ENCODE data around the gene HIVEP1. TPM values are rescaled to one million over a fixed set of nuclear protein-coding genes. Genes with fewer than 3 reads are reported as not detected.

Gene HIVEP1
- total RNA-seq, 3 donors from 2014 or later (not counting 1 experiment from before 2014, with no cell fraction given), result 26.3 to 37.9 (median 28.4) TPM

DNA sequence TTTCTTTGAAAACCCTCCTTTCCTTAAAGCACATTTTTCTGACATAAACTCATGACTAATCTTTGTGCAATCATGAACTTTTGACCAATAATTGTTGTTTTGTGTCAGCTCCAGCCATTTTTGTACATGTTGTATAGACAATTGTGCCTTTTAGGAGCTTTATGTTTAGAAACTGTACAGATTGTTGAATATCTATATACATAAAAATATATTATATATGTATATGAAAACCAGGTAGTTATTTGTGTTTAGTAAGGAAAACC, 152.3 kb downstream of the HIVEP1 start:
- Mint-ChIP-seq H3K4me1 (peaks cover 15 to 17% of the 10 kb centered on the region in 2 donors), H3K4me3 (no peak overlapping the region), H3K27me3 (ENCODE audit: low read depth in 2 of 2) (no peaks in the 10 kb centered on the region), H3K9me3 (no peaks in the 10 kb centered on the region), H3K36me3 (no peaks in the 10 kb centered on the region), H3K27ac (no peak overlapping the region)
- no peak for ATAC-seq
- Histone ChIP-seq H3K27ac (ENCODE audit: low read length) (no peak overlapping the region), H3K9me3 (ENCODE audit: control insufficient read depth, insufficient read depth, low read length) (no peaks in the 10 kb centered on the region), H3K36me3 (ENCODE audit: control insufficient read depth, insufficient read depth, low read length) (peaks cover 4% of the 10 kb centered on the region), H3K27me3 (ENCODE audit: control insufficient read depth, insufficient read depth, low read length) (no peaks in the 10 kb centered on the region), H3K4me3 (ENCODE audit: low read length) (no peak overlapping the region), H3K4me1 (ENCODE audit: control insufficient read depth, insufficient read depth, low read length) (peaks cover 9% of the 10 kb centered on the region)
- intact Hi-C loops (cut with micrococcal nuclease), result no loop called here
- TF ChIP-seq, protein P1, sequence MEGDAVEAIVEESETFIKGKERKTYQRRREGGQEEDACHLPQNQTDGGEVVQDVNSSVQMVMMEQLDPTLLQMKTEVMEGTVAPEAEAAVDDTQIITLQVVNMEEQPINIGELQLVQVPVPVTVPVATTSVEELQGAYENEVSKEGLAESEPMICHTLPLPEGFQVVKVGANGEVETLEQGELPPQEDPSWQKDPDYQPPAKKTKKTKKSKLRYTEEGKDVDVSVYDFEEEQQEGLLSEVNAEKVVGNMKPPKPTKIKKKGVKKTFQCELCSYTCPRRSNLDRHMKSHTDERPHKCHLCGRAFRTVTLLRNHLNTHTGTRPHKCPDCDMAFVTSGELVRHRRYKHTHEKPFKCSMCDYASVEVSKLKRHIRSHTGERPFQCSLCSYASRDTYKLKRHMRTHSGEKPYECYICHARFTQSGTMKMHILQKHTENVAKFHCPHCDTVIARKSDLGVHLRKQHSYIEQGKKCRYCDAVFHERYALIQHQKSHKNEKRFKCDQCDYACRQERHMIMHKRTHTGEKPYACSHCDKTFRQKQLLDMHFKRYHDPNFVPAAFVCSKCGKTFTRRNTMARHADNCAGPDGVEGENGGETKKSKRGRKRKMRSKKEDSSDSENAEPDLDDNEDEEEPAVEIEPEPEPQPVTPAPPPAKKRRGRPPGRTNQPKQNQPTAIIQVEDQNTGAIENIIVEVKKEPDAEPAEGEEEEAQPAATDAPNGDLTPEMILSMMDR (IDR thresholded peaks at IDR 0.05), result no peak
- DNase-seq, result no peak

DNA sequence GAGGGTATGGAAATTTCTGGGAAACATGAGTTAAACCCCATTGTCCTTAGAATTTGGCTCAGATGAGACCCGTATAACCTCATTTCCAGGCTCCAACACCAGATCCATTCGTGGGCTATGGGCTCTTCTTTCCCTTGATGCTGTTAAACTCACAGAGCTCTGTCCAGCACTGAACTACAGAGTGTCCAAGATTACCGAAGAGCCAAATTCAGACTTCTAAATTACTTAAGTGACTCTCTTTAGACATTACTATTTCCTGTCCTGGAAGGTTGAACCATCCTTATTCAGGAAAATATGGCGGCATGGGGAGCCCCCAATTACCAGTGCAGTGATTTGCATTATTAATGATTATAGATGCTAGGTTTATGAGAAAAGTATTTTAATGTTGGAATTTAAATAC, 153.2 kb downstream of the HIVEP1 start:
- peaks cover 9% of the 10 kb centered on the region for H3K4me1 ChIP-seq (ENCODE audit: control insufficient read depth, insufficient read depth, low read length)
- ATAC-seq (no peak), DNase-seq (no peak)
- H3K27me3 ChIP-seq (ENCODE audit: control insufficient read depth, insufficient read depth, low read length), result no peaks in the 10 kb centered on the region
- TF ChIP-seq, protein P1 (IDR thresholded peaks at IDR 0.05), result no peak
- intact Hi-C loops (cut with micrococcal nuclease), result no loop called here
- peaks cover 4% of the 10 kb centered on the region for H3K36me3 ChIP-seq (ENCODE audit: control insufficient read depth, insufficient read depth, low read length)
- H3K9me3 ChIP-seq (ENCODE audit: control insufficient read depth, insufficient read depth, low read length), result no peaks in the 10 kb centered on the region
- H3K27ac ChIP-seq (ENCODE audit: low read length), result no peak overlapping the region
- whole genome bisulfite sequencing (ENCODE audit: insufficient coverage), result 98% methylated on average over 4 of the region's 4 CpGs
- no peaks in the 10 kb centered on the region for H3K36me3 Mint-ChIP-seq
- H3K4me3 ChIP-seq (ENCODE audit: low read length), result no peak overlapping the region
- peaks cover 15 to 17% of the 10 kb centered on the region in 2 donors for H3K4me1 Mint-ChIP-seq
- H3K9me3 Mint-ChIP-seq, result no peaks in the 10 kb centered on the region
- peak overlapping the region in 1 of 2 donors; percentile 15 for H3K27ac Mint-ChIP-seq
- no peak overlapping the region for H3K4me3 Mint-ChIP-seq
- H3K27me3 Mint-ChIP-seq (ENCODE audit: low read depth in 2 of 2), result no peaks in the 10 kb centered on the region

DNA sequence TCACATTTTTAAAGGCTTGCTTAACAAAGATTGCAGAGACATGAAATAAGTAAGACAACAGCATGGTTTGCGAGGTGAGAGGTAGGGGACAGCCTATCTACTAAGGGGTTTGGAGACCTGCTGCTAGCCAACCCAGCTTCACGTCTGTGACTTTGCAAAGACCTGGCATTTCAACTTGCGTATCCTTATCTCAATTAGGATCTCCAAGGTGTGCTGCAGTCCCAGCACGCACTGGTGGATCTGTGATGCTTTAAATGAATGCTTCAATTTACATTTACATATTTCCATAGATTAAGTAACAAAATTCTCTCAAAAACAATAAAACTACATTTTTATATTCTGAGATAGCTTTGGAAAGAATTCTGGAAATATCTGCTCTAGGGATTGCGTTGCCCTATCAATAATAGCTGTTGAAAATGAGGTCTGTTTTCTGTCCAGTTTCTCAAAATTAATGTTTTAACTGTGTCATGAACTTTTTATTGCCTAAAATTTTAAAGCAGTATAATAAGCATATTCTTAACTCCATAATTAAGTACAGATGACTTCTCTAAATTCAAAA, 153.7 kb downstream of the HIVEP1 start:
- no peak overlapping the region for H3K4me3 Mint-ChIP-seq
- Histone ChIP-seq H3K27me3 (ENCODE audit: control insufficient read depth, insufficient read depth, low read length) (no peaks in the 10 kb centered on the region), H3K9me3 (ENCODE audit: control insufficient read depth, insufficient read depth, low read length) (no peaks in the 10 kb centered on the region), H3K27ac (ENCODE audit: low read length) (no peak overlapping the region), H3K4me3 (ENCODE audit: low read length) (no peak overlapping the region), H3K36me3 (ENCODE audit: control insufficient read depth, insufficient read depth, low read length) (peaks cover 4% of the 10 kb centered on the region), H3K4me1 (ENCODE audit: control insufficient read depth, insufficient read depth, low read length) (peaks cover 9% of the 10 kb centered on the region)
- ATAC-seq (no peak), DNase-seq (no peak)
- H3K27me3 Mint-ChIP-seq (ENCODE audit: low read depth in 2 of 2), result no peaks in the 10 kb centered on the region
- TF ChIP-seq, protein P1 (IDR thresholded peaks at IDR 0.05), result no peak
- intact Hi-C loops (cut with micrococcal nuclease), result no loop called here
- no peaks in the 10 kb centered on the region for H3K9me3 Mint-ChIP-seq
- no peaks in the 10 kb centered on the region for H3K36me3 Mint-ChIP-seq
- WGBS (ENCODE audit: insufficient coverage), result 93% methylated on average over 4 of the region's 5 CpGs
- H3K4me1 Mint-ChIP-seq, result peaks cover 15 to 17% of the 10 kb centered on the region in 2 donors
- H3K27ac Mint-ChIP-seq, result no peak overlapping the region

DNA sequence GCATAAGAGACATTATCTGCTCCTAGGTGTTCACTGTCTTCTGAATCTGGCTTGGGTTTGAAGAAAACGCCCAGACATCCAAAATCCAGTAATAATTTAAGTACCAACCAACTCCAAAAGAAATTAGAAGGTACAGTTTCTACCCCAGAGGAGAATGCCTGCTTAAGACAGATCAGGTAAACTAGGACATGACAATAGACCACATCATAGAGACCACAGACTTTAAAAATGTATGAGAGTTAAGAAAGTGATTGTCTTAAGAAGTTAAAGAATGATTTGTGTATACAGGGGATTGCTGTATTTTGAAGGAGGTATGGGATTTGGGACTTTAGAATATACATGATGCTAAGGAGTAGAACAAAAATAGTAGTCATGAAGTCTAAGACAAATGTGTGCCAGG, 157.3 kb downstream of the HIVEP1 start:
- Mint-ChIP-seq H3K4me1 (no peaks in the 10 kb centered on the region), H3K27me3 (ENCODE audit: low read depth in 2 of 2) (peaks cover 0 to 2% of the 10 kb centered on the region in 2 donors), H3K27ac (no peak overlapping the region), H3K9me3 (no peaks in the 10 kb centered on the region), H3K36me3 (no peaks in the 10 kb centered on the region), H3K4me3 (no peak overlapping the region)
- Histone ChIP-seq H3K4me1 (ENCODE audit: control insufficient read depth, insufficient read depth, low read length) (no peaks in the 10 kb centered on the region), H3K36me3 (ENCODE audit: control insufficient read depth, insufficient read depth, low read length) (no peaks in the 10 kb centered on the region), H3K4me3 (ENCODE audit: low read length) (no peak overlapping the region), H3K27me3 (ENCODE audit: control insufficient read depth, insufficient read depth, low read length) (no peaks in the 10 kb centered on the region), H3K9me3 (ENCODE audit: control insufficient read depth, insufficient read depth, low read length) (no peaks in the 10 kb centered on the region), H3K27ac (ENCODE audit: low read length) (no peak overlapping the region)
- DNase-seq (no peak), ATAC-seq (no peak)
- TF ChIP-seq, protein P1 (IDR thresholded peaks at IDR 0.05), result no peak
- intact Hi-C loops (cut with micrococcal nuclease), result no loop called here
- 70% methylated on average over 1 of the region's 1 CpG for WGBS (ENCODE audit: insufficient coverage)

Data from natural killer cell (primary cell).